ENCODE results near the gene GPS1.

The GPS1 gene

DNA sequence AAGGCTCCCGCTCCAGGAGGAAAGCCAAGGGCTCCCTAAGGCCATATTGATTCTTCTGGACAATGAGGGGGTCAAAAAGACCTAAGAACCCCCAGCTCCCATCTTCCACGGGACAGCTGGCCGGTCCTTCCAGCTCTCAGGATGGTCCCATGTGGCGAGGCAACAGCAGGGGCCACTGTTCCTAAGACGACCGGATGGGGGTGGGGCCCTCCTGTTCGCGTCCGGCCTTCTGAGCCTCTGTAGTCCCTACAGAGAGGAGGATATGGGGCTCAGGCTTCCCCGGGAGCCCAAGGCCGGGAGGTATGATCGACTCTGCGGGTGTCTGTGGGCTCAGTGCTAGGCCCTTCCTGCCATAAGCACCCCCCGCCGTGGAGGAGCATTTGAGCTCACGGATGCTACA lies 8.2 kb upstream of the GPS1 start:
- no peak overlapping the region for H3K4me2 ChIP-seq (ENCODE audit: low read depth, low read length, poor library complexity, severe bottlenecking)
- H3K9me3 ChIP-seq (ENCODE audit: insufficient read depth, low read depth, low read length), result no peaks in the 10 kb centered on the region
- H4K20me1 ChIP-seq (ENCODE audit: insufficient read depth, low read length, poor library complexity, severe bottlenecking), result no peaks in the 10 kb centered on the region
- H3K4me1 ChIP-seq (ENCODE audit: insufficient read depth, low read length, poor library complexity, severe bottlenecking), result no peaks in the 10 kb centered on the region
- no peak overlapping the region for H3K9ac ChIP-seq (ENCODE audit: low read depth, low read length, poor library complexity, severe bottlenecking)
- H3K79me2 ChIP-seq (ENCODE audit: insufficient read depth, low read length), result no peaks in the 10 kb centered on the region
- H3K27me3 ChIP-seq (ENCODE audit: insufficient read depth, low read length, poor library complexity, severe bottlenecking), result no peaks in the 10 kb centered on the region
- no peak overlapping the region for H2AFZ ChIP-seq (ENCODE audit: low read length)
- no peaks in the 10 kb centered on the region for H3F3A ChIP-seq (ENCODE audit: low read depth)
- no peaks in the 10 kb centered on the region for H3K9me2 ChIP-seq (replicated peaks; ENCODE audit: low read depth, low read length)
- no peak for TF ChIP-seq EZH2phosphoT487 (IDR thresholded peaks at IDR 0.05; ENCODE audit: borderline replicate concordance)
- TF ChIP-seq, protein P1, sequence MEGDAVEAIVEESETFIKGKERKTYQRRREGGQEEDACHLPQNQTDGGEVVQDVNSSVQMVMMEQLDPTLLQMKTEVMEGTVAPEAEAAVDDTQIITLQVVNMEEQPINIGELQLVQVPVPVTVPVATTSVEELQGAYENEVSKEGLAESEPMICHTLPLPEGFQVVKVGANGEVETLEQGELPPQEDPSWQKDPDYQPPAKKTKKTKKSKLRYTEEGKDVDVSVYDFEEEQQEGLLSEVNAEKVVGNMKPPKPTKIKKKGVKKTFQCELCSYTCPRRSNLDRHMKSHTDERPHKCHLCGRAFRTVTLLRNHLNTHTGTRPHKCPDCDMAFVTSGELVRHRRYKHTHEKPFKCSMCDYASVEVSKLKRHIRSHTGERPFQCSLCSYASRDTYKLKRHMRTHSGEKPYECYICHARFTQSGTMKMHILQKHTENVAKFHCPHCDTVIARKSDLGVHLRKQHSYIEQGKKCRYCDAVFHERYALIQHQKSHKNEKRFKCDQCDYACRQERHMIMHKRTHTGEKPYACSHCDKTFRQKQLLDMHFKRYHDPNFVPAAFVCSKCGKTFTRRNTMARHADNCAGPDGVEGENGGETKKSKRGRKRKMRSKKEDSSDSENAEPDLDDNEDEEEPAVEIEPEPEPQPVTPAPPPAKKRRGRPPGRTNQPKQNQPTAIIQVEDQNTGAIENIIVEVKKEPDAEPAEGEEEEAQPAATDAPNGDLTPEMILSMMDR (conservative IDR thresholded peaks at IDR 0.05; ENCODE audit: low read length), result no peak
- no peak overlapping the region for H3K4me3 ChIP-seq (ENCODE audit: low read length, poor library complexity, severe bottlenecking)
- no peaks in the 10 kb centered on the region for H3K36me3 ChIP-seq (ENCODE audit: insufficient read depth, low read length)

DNA sequence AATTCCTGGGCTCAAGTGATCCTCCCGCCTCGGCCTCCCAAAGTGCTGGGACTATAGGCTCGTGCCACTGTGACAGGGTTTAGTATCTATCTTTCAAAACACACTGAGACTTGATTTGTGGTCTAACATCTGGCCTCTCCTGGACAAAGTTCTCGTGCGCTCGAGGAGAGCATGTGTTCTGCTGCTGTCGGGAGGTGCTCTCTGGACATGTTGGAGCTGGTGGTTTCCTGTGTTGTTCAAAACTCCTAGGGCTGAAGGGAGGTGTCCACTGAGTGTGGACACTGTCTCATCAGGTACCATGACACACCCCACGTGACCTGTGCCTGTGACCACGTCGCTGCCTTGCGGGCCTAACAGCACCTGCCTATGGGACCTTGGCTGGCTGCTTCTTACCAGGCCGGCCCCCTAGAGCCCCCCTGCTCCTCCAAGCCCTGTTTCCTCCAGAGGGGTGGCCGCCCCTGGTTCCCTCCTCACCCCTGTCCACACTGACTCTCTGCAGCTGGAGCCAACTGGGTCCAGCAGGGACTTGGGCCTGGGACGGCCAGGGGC lies 5.7 kb upstream of the GPS1 start:
- Histone ChIP-seq H3K27me3 (ENCODE audit: insufficient read depth, low read length, poor library complexity, severe bottlenecking) (no peaks in the 10 kb centered on the region), H3K36me3 (ENCODE audit: insufficient read depth, low read length) (no peaks in the 10 kb centered on the region), H3K9ac (ENCODE audit: low read depth, low read length, poor library complexity, severe bottlenecking) (no peak overlapping the region), H3K79me2 (ENCODE audit: insufficient read depth, low read length) (peaks cover 5% of the 10 kb centered on the region; the same call in 1 of the 2 replicates), H3K4me2 (ENCODE audit: low read depth, low read length, poor library complexity, severe bottlenecking) (no peak overlapping the region), H3K9me2 (replicated peaks; ENCODE audit: low read depth, low read length) (no peaks in the 10 kb centered on the region), H3K9me3 (ENCODE audit: insufficient read depth, low read depth, low read length) (no peaks in the 10 kb centered on the region), H4K20me1 (ENCODE audit: insufficient read depth, low read length, poor library complexity, severe bottlenecking) (no peaks in the 10 kb centered on the region), H2AFZ (ENCODE audit: low read length) (no peak overlapping the region), H3K4me3 (ENCODE audit: low read length, poor library complexity, severe bottlenecking) (no peak overlapping the region), H3K4me1 (ENCODE audit: insufficient read depth, low read length, poor library complexity, severe bottlenecking) (peaks cover 6% of the 10 kb centered on the region), H3F3A (ENCODE audit: low read depth) (no peaks in the 10 kb centered on the region)
- TF ChIP-seq EZH2phosphoT487 (IDR thresholded peaks at IDR 0.05; ENCODE audit: borderline replicate concordance), result no peak
- TF ChIP-seq, protein P1 (conservative IDR thresholded peaks at IDR 0.05; ENCODE audit: low read length), result no peak

DNA sequence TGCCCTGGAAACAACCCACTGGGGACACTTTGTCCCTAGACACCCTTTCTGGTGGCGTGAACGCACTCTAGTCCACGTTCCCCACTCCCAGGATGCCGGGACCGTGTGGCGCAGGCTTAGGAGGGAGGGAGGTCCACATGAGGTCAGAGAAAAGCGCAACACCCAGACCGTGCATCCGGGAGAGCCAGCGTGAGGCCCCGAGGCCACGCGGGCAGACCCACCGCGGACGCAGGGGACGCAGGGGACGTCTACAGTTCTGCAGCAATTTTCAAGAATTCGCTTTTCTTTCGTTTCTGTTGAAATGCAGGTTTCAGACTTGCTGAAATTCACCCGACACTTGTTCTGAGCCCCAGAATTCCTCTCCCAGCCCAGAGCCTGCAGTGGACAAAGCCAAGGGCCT lies 4.8 kb upstream of the GPS1 start:
- no peak for TF ChIP-seq EZH2phosphoT487 (IDR thresholded peaks at IDR 0.05; ENCODE audit: borderline replicate concordance)
- TF ChIP-seq, protein P1 (conservative IDR thresholded peaks at IDR 0.05; ENCODE audit: low read length), result no peak
- peaks cover 6% of the 10 kb centered on the region for H3K4me1 ChIP-seq (ENCODE audit: insufficient read depth, low read length, poor library complexity, severe bottlenecking)
- H3K4me2 ChIP-seq (ENCODE audit: low read depth, low read length, poor library complexity, severe bottlenecking), result no peak overlapping the region
- H2AFZ ChIP-seq (ENCODE audit: low read length), result no peak overlapping the region
- H3K79me2 ChIP-seq (ENCODE audit: insufficient read depth, low read length), result peaks cover 8% of the 10 kb centered on the region
- no peaks in the 10 kb centered on the region for H3K36me3 ChIP-seq (ENCODE audit: insufficient read depth, low read length)
- no peaks in the 10 kb centered on the region for H3F3A ChIP-seq (ENCODE audit: low read depth)
- no peak overlapping the region for H3K9ac ChIP-seq (ENCODE audit: low read depth, low read length, poor library complexity, severe bottlenecking)
- H3K9me2 ChIP-seq (replicated peaks; ENCODE audit: low read depth, low read length), result no peaks in the 10 kb centered on the region
- no peaks in the 10 kb centered on the region for H3K27me3 ChIP-seq (ENCODE audit: insufficient read depth, low read length, poor library complexity, severe bottlenecking)
- no peaks in the 10 kb centered on the region for H3K9me3 ChIP-seq (ENCODE audit: insufficient read depth, low read depth, low read length)
- no peaks in the 10 kb centered on the region for H4K20me1 ChIP-seq (ENCODE audit: insufficient read depth, low read length, poor library complexity, severe bottlenecking)
- H3K4me3 ChIP-seq (ENCODE audit: low read length, poor library complexity, severe bottlenecking), result no peak overlapping the region
